ENCODE data around the gene CBFA2T3.

- TF ChIP-seq CTCF (IDR thresholded peaks at IDR 0.05) (no peak), POLR2AphosphoS5 (IDR thresholded peaks at IDR 0.05; ENCODE audit: low read depth, low read length) (no peak), SIN3A (IDR thresholded peaks at IDR 0.05; ENCODE audit: borderline replicate concordance, insufficient read depth, low read depth, low read length) (no peak)
- TF ChIP-seq, protein P1, sequence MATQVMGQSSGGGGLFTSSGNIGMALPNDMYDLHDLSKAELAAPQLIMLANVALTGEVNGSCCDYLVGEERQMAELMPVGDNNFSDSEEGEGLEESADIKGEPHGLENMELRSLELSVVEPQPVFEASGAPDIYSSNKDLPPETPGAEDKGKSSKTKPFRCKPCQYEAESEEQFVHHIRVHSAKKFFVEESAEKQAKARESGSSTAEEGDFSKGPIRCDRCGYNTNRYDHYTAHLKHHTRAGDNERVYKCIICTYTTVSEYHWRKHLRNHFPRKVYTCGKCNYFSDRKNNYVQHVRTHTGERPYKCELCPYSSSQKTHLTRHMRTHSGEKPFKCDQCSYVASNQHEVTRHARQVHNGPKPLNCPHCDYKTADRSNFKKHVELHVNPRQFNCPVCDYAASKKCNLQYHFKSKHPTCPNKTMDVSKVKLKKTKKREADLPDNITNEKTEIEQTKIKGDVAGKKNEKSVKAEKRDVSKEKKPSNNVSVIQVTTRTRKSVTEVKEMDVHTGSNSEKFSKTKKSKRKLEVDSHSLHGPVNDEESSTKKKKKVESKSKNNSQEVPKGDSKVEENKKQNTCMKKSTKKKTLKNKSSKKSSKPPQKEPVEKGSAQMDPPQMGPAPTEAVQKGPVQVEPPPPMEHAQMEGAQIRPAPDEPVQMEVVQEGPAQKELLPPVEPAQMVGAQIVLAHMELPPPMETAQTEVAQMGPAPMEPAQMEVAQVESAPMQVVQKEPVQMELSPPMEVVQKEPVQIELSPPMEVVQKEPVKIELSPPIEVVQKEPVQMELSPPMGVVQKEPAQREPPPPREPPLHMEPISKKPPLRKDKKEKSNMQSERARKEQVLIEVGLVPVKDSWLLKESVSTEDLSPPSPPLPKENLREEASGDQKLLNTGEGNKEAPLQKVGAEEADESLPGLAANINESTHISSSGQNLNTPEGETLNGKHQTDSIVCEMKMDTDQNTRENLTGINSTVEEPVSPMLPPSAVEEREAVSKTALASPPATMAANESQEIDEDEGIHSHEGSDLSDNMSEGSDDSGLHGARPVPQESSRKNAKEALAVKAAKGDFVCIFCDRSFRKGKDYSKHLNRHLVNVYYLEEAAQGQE (IDR thresholded peaks at IDR 0.05; ENCODE audit: insufficient read depth in 1 of 2, low read depth in 2 of 2, low read length in 1 of 2), result no peak
Observed at GRCh38 chr16:88891083-88891482, 85.9 kb downstream of the CBFA2T3 start.
